Superior temporal gyrus (tissue), 1 donor: ENCODE measurements around the gene SART3.
"Not testable (repeated sequence)": the region's sequence is repeated elsewhere in the genome, so short reads cannot be mapped to it uniquely, and the experiment has no call there.

ENCODE experiments used
- DNase-seq: peaks from one replicate; pipeline ENCODE4 v3.0.0-alpha.2; 2016; ENCODE audit errors: extremely low spot score

SART3 gene

DNA sequence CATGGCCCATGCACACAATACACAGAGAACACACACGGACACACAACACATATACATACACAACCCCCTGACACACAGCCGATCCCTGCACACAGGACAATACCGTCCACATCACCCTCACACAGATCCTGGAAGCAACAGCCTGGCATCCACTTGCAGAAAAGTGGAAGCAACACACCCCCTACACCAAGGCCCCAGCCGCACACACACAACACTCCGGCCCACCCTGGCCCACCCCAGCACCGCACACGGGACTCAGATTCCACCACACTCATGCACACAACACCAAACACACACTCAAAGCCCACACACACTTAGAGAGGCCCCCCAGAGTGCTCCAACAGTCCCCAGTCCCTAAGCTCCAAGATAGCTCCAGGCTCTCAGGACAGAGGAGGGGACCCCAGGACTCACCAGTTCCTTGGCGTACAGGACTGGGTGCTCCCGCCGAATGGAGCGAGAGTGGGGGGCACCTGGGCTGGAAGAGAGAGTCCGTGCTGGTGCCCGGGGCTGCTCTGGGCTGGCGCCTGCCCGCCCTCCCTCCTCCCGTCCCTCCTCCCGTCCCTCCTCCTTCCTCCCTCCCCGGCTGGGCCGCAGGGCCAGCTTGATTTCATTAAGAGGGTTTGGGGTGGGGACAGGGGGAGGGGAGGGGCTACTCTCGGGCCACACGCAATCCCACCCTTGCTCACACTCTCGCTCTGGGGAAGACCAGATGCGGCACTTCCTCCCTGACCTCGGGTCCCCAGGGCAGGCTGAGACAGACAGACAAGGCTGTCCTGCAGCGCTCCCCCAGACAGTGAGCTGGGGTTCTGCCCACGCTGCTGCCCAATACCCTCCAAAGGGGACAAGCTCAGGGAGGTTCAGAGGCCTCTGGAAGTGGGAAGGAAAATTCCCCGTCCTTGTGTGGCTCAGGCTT, 36.8 kb upstream of the SART3 start, which contains the start of gene TMEM119:
Gene TMEM119 (minus strand): TSS at position 526 of the 913 bp plus-strand sequence. CDS start 5,701 bp downstream, outside the sequence.
- DNase-seq = no peak

DNA sequence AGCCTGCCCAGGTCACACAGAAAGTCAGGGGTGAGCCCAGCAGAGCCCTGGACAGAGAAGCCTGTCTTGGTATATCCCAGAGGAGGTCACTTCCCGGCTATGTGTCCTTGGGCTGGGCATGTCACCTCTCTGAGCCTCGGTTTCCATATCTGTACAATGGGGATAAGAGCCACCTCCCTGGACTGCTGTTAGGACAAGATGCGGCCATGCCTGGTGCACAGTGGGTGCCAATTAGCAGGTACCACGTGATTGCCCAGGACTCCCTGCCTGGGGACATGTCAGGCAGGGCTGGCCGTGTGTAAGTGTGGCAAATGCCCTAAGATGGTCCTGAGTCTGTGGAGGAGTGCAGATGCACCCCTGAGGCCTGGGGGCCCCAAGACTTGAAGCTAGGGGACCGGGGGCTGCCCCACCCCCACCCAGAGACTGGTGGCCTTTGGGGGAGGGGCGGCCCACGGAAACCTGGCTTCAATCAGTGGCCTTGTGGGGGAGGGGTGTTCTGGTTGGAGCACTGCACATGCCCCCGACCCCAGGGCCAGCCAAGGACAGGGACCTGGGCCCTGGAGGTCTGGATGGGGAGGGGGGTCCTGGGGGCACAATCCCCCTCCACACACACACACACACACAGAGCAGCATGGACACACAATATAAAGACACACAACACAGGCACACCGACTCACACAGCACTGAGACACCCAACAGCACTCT, 36.0 kb upstream of the SART3 start:
- no peak for DNase-seq

DNA sequence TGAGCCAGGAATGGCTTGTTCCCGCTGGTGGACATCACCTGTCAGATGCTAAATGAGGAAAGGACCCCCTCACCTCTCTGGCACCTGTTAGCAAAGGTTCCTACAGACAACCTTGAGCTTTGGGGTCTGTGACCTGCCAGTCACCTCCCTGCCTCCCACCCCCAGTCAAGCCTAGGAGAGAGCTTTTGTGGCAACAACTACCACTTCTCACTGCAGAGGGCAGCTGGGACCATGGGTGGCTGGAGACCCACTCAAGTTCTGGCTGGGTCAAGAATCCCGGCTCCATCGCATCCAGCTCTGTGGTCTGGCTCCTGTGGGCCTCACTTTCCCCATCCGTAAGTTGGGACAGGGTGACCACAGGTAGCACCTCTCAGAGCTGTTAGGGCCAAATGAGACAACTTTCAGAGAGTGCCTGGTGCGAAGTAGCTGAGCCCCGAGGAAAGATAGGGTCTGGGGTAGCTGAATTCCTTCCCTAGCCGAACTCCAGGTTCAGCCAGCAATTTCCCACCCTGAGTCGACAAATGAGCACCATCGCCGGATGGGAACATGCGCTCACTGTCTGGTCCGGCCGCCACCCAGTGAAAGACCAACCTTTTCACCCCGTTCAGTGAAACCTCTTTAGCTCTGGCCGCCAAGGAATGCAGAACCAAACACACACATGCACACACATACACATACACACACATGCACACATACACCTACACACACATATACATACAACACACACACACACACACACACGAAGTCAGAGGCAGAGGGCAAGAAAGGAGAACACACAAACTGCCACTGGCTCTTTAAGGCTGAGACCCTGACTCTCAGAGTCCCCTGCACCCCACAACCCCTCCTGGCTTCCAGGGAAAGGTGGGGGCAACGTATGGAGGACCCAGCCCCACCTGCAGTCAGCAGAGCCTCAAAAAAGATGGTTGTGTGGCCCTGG, 35.0 kb upstream of the SART3 start:
- DNase-seq = no peak

DNA sequence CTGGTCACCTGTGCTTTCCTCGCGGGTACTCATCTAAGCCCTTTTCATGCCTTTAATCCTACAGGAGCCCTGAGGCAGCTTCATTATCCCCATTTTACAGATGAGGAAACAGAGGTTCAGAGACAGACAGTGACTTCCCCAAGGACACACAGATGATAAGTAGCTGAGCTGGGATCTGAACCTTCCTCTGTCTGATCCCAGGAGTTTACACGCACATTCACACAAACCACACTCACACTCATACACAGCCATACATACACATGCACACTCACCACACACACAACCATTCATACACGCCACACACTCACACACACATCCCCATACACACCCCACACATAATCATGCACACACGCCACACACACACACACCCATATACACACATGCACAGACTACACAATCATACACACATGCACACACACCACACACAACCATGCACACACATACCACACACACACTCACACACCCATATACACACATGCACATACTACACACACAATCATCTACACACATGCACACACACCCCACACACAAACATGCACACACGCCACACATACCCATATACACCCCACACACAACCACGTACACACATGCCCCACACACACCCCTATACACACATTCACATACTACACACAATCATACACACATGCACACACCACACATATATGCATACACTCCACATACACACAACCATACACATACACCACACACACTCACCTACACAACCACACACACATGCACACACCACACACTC, 34.2 kb upstream of the SART3 start:
- DNase-seq = no peak

DNA sequence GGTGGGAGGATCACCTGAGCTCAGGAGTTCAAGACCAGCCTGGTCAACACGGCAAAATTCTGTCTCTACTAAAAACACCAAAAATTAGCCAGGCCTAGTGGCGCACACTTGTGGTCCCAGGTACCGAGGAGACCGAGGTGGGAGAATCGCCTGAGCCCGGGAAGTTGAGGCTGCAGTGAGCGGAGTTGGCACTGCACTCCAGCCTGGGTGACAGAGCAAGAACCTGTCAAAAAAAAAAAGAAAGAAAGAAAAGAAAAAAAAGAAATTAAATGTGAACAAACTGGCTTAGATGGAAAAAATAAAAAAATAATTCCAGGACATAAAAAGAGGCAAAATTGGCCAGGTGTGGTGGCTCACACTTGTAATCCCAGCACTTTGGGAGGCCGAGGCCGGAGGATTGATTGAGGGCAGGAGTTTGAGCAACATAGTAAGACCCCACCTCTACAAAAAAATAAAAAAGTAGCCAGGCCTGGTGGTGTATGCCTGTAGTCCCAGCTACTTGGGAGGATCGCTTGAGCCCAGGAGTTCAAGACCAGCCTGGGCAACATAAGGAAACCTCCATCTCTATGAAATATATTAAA, 33.4 kb upstream of the SART3 start:
- DNase-seq = no peak

DNA sequence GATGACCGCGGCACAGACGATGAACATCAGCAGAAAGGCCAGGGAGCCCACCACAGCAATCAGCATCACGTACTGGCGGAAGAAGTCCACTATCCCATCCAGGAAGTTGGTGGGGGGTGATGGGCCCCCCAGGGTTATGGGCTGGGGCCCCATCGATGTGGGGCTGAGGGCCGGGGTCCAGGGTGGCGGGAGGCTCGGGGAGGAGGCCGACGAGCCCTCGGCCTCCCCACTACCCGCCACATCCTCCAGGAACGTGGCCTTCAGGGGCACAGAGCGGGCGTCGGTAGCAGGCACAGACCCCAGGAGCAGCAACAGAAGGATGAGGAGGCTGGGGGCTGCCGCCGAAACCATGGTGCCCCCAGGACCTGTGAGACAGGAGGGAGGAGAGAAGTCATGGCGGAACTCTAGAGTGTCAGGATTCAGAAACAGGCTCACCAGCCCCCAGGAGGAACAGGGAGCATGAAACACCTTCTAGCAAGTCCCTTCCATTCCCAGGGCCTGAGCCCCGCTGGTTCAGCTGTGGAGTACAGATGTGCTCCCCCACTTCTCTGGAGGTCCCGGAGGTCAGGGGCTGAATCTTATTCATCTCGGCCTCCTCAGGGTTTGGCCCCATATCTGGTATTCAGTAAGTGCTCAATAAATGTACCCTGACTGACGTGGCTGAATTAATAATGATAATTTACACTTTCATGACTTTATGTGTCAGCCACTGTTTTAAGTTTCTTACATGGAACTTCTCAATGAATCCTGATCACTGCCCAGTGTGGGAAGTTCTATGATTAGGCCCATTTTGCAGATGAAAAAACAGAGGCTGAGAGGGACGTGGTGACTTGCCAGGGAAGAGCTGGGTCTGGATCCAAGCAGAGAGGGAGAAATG, 31.3 kb upstream of the SART3 start:
- no peak for DNase-seq

DNA sequence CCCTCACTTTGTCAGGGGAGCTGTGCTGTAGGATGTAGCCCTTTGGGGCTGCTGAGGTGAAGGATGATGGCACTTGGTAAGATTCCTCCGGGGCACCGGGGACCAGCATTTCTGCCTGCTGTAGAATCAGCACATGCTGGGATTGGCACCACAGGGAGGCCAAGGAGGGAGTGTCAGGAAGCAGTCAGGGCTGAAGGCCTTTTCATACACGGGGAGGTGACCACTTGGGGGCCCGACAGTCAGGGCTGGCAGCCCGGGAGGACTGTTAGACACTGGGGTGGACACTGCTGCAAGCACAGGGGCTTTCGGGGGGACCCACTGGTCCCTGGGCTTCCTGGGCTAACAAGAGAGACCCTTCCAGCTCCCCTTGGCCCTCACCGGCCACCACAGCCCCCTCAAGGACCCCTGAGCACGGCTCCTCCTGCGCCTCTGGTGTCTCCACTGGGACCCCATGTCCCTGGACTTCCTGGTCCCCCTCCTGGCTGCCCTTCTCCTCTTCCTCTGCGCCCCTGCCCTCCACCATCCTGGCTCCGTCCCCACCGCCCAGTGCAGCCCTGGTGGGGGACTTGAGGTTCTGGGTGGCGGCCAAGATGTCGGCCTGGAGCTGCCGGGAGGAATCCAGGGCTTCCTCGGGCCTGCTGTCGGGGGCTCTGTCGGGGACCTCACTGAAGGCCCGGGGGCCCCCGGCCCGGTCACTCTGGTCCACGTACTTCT, 30.5 kb upstream of the SART3 start:
- no peak for DNase-seq

DNA sequence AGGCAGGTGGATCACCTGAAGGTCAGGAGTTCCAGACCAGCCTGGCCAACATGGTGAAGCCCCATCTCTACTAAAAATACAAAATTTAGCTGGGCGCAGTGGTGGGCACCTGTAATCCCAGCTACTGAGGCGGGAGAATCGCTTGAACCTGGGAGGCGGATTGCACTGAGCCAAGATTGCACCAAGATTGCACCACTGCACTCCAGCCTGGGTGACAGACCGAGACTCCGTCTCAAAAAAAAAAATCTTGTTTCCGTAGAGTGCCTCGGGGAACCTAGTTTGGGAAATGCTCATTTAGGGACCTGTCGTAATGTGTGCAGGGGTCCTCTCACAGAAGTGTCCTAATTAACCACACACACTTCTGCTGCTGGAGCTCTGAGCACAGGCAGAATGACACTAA, 29.5 kb upstream of the SART3 start:
- not testable (repeated sequence) for DNase-seq

DNA sequence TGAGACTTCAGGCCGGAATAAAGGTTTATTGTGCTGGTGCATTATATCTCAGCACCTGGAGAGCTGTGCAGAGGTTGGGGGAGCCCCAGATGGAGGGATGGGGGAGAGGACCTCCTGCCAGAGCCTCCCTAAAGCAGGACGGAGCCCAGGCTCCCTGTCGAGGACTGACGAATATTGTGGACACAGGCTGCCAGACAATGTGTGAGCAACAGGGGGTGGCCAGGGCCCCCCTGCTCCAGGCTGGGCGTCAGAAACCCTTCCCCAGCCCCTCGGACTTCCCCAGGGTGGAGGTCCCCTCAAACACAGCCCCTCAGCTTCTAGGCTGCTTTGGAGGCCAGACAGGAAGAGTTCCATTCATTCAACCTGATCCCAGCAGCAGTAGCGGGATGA, 28.9 kb upstream of the SART3 start:
- DNase-seq = no peak

DNA sequence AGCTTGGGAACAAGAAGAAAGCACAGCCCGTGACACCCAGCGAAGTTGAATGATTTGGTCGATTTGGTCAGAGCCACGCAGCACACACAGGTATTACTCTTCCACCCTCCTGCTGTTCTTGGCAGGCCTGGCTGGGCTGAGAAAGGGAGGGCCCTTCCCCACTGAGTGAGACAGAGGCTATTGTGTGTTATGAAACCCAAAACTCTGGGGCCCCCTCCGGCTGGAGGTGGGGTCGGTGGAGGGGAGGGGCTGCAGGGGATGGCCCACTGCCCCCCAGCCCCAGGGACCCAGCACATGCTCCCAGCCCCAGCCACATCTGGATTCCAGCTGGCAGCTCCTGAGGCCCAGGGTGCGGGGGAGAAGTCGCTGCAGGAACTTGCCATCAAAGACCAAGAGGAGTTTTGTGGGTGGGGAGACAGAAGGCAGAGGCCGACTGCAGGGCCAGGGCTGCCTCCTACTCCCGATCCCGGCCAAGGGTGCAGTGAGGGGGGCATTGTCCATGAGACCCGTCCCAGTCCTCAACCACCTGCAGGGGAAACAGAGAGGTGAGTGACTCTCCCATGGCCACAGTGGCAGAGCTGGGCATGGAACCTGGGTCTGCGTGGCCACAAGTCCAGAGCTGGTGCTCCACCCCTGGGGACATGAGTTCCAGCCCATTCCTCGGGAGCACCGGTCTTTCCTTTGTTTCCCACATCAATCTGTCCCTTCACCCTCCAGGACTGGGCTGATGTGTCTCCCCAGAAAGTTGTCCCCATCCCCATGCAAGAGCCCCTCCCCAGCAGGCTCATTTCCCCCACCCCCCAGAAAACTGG, 28.3 kb upstream of the SART3 start:
- no peak for DNase-seq

DNA sequence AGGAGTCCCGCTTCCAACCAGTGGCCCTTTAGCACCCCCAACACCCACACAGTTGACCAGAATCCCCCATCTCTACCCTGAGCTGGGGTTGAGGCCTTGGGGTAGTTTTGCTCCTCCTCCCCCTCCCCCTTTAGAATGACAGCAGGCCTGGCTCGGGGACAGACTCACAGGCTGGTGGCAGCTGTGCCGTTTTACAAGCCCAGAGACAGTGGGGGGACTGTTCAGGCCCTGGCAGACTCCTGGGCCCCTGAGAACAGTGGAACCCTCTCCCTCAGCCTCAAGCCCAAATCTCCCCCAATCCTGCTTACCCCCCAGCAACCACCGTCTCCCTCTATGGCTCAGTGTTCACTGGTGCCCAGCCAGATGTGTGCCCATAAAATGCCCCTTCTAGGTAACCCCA, 26.9 kb upstream of the SART3 start:
- peak; percentile 68 for DNase-seq

DNA sequence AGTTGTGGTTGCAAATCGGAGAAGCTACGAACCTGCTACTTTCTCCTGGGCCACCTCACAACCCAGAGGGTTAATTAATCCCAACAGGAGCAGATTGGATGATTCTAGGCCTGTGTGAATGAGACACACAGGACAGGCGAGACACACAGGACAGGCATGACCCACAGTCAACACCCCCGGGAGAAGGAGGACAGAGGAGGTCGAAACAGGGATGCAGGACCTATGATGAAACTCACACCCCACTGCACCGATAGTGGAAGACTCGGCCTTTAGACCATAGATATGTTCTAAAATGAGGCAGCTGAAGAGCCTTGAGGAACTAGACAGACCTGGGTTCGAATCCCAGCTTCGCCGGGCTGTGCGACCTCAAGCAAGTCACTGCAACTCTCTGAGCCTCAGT, 25.3 kb upstream of the SART3 start:
- DNase-seq = no peak

DNA sequence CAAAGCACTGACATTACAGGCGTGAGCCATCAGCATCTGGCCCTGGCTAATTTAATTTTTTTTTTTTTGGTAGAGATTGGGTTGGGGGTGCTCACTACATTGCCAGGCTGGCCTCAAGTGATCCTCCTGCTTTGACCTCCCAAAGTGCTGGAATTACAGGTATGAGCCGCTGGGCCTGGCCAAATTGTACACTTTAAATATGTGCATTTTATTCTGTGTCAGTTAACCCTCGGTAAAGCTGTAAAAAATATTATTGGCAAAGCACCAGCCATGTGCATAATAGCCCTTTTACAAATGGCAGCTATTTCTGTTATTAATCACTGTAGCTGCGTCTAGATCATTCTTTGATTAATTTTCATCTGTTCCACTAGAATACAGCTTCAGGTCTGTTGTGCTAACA, 24.9 kb upstream of the SART3 start:
- no peak for DNase-seq

DNA sequence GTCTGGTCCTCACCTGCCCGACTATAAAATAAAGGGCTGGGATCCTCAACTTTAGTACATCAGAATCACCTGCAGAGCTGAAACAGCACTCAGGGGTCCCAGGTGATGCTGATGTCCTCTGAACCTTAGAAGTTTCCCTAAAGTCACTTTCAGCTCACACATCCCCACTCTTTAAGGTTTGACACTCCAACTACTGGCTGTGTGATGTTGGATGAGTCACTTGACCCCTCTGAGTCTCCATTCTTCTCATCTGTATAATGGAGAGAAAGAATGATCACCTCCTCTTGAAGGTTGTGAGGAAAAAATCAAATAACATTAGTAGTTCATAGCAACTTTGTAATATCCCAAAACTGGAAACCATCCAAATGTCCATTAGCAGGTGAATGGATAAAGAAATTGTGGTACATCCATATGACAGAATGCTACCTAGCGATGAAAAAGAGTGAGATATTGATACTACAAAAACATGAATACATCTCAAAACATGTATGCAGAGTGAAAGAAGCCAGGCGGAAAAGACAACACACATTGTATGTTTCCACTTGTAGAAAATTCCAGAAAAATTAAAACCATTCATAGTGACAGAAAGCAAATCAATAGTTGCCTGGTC, 23.6 kb upstream of the SART3 start:
- DNase-seq = no peak

DNA sequence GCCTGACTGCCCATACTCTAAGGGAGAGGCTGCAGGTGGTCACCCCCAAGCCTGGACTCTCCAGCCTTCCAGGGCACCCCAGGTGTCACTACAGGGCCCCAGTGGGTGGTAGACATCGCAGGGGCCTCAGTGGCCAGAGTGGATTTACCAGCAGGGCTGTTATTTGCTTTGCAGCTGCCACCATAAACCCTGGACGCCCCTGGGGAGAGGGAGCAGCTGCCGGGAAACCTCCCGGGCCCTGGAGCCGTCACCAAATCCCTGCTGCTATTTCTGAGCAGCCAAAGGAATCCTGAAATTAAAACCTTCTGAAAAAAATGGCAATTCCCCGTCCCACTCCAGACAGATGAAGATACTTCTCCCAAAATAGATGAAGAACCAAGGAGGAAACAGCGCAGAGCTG, 23.0 kb upstream of the SART3 start:
- no peak for DNase-seq

DNA sequence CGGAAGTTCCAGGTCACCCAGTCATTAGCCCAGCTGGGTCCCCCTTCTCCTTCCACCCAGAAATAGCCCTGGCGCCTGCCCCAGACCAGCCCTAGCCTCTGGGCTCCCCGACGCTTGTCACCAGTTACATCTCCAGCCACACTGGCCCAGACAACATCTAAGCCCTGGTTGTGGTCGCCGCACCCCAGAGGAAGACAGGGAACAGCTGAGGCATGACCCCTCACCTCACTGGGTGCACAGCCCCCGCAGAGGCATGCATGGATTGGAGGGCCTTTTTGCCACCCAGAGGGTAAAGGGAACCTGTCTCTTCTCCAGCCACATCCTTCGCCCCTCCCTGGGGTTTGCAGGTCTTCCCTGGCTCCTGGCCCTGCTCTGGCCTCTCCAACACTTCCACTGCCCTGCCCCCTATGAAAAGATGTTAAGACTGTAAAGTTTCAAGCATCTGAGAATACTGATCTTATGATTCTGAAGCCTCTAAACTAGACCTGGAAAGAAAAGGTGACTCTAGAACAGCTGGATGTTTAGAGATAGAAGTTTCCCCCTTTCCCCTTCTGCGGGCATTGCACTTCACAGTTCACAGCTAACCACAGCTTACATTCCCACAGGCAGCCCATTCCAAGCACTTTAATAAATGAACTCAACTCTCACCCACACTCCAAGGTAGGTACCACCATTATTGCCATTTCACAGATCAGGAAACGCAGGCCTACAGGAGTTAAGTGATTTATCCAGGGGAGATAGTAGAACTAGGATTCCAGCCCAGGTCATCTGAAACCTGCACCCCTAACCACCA, 22.2 kb upstream of the SART3 start:
- DNase-seq = no peak

DNA sequence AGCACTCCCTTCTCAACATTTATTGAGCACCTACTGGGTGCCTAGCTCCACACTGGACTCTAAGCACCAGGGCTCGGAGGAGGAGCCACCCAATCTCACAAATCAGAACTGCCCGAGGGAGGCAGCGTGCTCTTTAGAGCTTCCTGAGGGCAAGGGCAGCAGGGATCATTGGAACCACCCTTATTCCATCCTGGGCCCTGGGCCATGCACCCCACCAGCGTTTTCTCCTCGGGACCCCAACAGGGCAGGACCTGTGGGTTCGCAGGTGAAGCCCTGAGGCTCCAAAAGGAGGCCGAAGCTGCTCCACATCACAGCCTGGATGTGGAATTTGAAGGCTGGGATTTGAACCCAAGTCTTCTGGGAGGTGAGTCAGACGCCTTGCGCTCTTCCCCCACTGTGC, 21.5 kb upstream of the SART3 start:
- no peak for DNase-seq
